GM21360 (cell line): ENCODE results near the gene PCDHGB1.
"Not testable (repeated sequence)": the region's sequence is repeated elsewhere in the genome, so short reads cannot be mapped to it uniquely, and the experiment has no call there.

ENCODE experiments used
- ATAC-seq: cut with Tn5 transposase; IDR thresholded peaks from one replicate; pipeline ENCODE4 v1.9.1; 2021; ENCODE audit warnings: mild to moderate bottlenecking, moderate library complexity; ENCODE audit not compliant: unreplicated experiment

Gene PCDHGB1

GRCh38 chr5:141345327-141345726, 4.6 kb upstream of the PCDHGB1 start:
- no peak for ATAC-seq

GRCh38 chr5:141346017-141346416, 3.9 kb upstream of the PCDHGB1 start:
- ATAC-seq: not testable (repeated sequence)

GRCh38 chr5:141351591-141351990, 1.7 kb downstream of the PCDHGB1 start:
- no peak for ATAC-seq

GRCh38 chr5:141354900-141355469, 5.1 kb downstream of the PCDHGB1 start, which contains the start of gene PCDHGA4:
Gene PCDHGA4 (plus strand): TSS chr5:141355021. CDS start chr5:141355108, 87 bp downstream.
- ATAC-seq: no peak

GRCh38 chr5:141355641-141356040, 5.7 kb downstream of the PCDHGB1 start:
- ATAC-seq: no peak

GRCh38 chr5:141356133-141356532, 6.2 kb downstream of the PCDHGB1 start:
- ATAC-seq: no peak

- no peak for ATAC-seq
These were observed 7.1 kb downstream of the PCDHGB1 start for GRCh38 chr5:141356950-141357349.

GRCh38 chr5:141359790-141360426, 10.0 kb downstream of the PCDHGB1 start, which contains the start of gene PCDHGB2:
Gene PCDHGB2 (plus strand): TSS chr5:141359994. CDS start chr5:141360136, 142 bp downstream.
- peak; percentile 62 for ATAC-seq

- ATAC-seq: no peak
These were observed 10.8 kb downstream of the PCDHGB1 start for GRCh38 chr5:141360685-141361084.

GRCh38 chr5:141362719-141363118, 12.8 kb downstream of the PCDHGB1 start:
- no peak for ATAC-seq

GRCh38 chr5:141363952-141364660, 14.2 kb downstream of the PCDHGB1 start, which contains the start of gene PCDHGA5:
Gene PCDHGA5 (plus strand): TSS chr5:141364162. CDS start chr5:141364331, 169 bp downstream.
- no peak for ATAC-seq

- ATAC-seq: no peak
These were observed 16.4 kb downstream of the PCDHGB1 start for GRCh38 chr5:141366016-141366896.

- peak; percentile 99 for ATAC-seq
These were observed 20.3 kb downstream of the PCDHGB1 start, which contains the start of gene PCDHGB3 for GRCh38 chr5:141369994-141370848. Gene PCDHGB3 (plus strand): TSS chr5:141370242. CDS start chr5:141370395, 153 bp downstream.

GRCh38 chr5:141371572-141372475, 21.9 kb downstream of the PCDHGB1 start:
- no peak for ATAC-seq

- ATAC-seq: no peak
These were observed 23.9 kb downstream of the PCDHGB1 start, which contains the start of gene PCDHGA6 for GRCh38 chr5:141373673-141374317. Gene PCDHGA6 (plus strand): TSS chr5:141373891. CDS start chr5:141374084, 193 bp downstream.

GRCh38 chr5:141374627-141375026, 24.7 kb downstream of the PCDHGB1 start:
- no peak for ATAC-seq

- not testable (repeated sequence) for ATAC-seq
These were observed 25.7 kb downstream of the PCDHGB1 start for GRCh38 chr5:141375444-141376155.
